Measurements from ENCODE around the gene FAM237A. TPM values are rescaled to one million over a fixed set of nuclear protein-coding genes. Genes with fewer than 3 reads are reported as not detected.

FAM237A gene
- polyA plus RNA-seq, 1 of the 3 experiments (the other 2 are of a cell fraction), result not detected

DNA sequence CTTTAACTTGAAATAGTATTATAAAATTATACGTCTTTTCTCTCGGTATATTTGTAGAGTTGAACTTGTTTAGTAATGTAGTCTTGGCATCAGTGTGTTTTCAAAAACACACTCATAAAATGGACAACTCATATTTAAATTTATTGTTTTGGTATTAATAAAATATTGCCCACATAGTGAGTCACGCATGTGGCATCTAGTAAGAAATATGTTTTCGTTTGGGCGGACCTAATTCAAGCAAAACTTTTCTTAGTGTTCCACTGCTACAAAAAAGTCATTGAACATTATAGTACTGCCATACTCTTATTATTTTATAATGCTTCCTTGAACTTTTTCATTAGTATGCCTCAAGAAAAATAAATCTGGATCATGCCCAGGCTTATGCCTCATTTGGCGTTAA is 31.1 kb upstream of the FAM237A start:
- no peak overlapping the region for H3K4me3 ChIP-seq (ENCODE audit: low read depth in 2 of 2, low read length in 1 of 2)
- CTCF ChIA-PET, result no interaction called here
- no peak for DNase-seq
- no peak overlapping the region for H3K27ac ChIP-seq (ENCODE audit: low read depth in 2 of 2, low read length in 1 of 2)
- no peak overlapping the region for H3K4me2 ChIP-seq
- H2AFZ ChIP-seq (ENCODE audit: low read depth), result no peak overlapping the region
- no peak overlapping the region for H3K9ac ChIP-seq
- H3F3A ChIP-seq (replicated peaks; ENCODE audit: insufficient read depth), result no peaks in the 10 kb centered on the region
- POLR2A ChIA-PET, result no interaction called here
- H3K27me3 ChIP-seq (ENCODE audit: insufficient read depth), result no peaks in the 10 kb centered on the region
- TF ChIP-seq ELF1 (IDR thresholded peaks at IDR 0.05) (no peak), SMC3 (IDR thresholded peaks at IDR 0.05; ENCODE audit: low read depth, low read length) (no peak), MXI1 (IDR thresholded peaks at IDR 0.05; ENCODE audit: low read depth, low read length) (no peak), GABPA (IDR thresholded peaks at IDR 0.05; ENCODE audit: low read depth) (no peak), GATA2 (CRISPR knock-in tag; IDR thresholded peaks at IDR 0.05) (no peak), FOSL2 (IDR thresholded peaks at IDR 0.05; ENCODE audit: borderline replicate concordance, low read depth) (no peak), SIN3A (IDR thresholded peaks at IDR 0.05; ENCODE audit: borderline replicate concordance, low read depth, low read length) (no peak), RAD21 (IDR thresholded peaks at IDR 0.05; ENCODE audit: low read length) (no peak), EP300 (IDR thresholded peaks at IDR 0.05; ENCODE audit: borderline replicate concordance in 1 of 2, low read depth in 1 of 2, low read length in 1 of 2) (no peak), RXRA (IDR thresholded peaks at IDR 0.05; ENCODE audit: borderline replicate concordance, low read depth) (no peak)
- TF ChIP-seq, protein P1, sequence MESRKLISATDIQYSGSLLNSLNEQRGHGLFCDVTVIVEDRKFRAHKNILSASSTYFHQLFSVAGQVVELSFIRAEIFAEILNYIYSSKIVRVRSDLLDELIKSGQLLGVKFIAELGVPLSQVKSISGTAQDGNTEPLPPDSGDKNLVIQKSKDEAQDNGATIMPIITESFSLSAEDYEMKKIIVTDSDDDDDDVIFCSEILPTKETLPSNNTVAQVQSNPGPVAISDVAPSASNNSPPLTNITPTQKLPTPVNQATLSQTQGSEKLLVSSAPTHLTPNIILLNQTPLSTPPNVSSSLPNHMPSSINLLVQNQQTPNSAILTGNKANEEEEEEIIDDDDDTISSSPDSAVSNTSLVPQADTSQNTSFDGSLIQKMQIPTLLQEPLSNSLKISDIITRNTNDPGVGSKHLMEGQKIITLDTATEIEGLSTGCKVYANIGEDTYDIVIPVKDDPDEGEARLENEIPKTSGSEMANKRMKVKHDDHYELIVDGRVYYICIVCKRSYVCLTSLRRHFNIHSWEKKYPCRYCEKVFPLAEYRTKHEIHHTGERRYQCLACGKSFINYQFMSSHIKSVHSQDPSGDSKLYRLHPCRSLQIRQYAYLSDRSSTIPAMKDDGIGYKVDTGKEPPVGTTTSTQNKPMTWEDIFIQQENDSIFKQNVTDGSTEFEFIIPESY (IDR thresholded peaks at IDR 0.05; ENCODE audit: borderline replicate concordance, low read depth), result no peak
- TF ChIP-seq, protein P2, sequence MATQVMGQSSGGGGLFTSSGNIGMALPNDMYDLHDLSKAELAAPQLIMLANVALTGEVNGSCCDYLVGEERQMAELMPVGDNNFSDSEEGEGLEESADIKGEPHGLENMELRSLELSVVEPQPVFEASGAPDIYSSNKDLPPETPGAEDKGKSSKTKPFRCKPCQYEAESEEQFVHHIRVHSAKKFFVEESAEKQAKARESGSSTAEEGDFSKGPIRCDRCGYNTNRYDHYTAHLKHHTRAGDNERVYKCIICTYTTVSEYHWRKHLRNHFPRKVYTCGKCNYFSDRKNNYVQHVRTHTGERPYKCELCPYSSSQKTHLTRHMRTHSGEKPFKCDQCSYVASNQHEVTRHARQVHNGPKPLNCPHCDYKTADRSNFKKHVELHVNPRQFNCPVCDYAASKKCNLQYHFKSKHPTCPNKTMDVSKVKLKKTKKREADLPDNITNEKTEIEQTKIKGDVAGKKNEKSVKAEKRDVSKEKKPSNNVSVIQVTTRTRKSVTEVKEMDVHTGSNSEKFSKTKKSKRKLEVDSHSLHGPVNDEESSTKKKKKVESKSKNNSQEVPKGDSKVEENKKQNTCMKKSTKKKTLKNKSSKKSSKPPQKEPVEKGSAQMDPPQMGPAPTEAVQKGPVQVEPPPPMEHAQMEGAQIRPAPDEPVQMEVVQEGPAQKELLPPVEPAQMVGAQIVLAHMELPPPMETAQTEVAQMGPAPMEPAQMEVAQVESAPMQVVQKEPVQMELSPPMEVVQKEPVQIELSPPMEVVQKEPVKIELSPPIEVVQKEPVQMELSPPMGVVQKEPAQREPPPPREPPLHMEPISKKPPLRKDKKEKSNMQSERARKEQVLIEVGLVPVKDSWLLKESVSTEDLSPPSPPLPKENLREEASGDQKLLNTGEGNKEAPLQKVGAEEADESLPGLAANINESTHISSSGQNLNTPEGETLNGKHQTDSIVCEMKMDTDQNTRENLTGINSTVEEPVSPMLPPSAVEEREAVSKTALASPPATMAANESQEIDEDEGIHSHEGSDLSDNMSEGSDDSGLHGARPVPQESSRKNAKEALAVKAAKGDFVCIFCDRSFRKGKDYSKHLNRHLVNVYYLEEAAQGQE (IDR thresholded peaks at IDR 0.05; ENCODE audit: low read depth, low read length), result no peak
- TF ChIP-seq, protein P3, sequence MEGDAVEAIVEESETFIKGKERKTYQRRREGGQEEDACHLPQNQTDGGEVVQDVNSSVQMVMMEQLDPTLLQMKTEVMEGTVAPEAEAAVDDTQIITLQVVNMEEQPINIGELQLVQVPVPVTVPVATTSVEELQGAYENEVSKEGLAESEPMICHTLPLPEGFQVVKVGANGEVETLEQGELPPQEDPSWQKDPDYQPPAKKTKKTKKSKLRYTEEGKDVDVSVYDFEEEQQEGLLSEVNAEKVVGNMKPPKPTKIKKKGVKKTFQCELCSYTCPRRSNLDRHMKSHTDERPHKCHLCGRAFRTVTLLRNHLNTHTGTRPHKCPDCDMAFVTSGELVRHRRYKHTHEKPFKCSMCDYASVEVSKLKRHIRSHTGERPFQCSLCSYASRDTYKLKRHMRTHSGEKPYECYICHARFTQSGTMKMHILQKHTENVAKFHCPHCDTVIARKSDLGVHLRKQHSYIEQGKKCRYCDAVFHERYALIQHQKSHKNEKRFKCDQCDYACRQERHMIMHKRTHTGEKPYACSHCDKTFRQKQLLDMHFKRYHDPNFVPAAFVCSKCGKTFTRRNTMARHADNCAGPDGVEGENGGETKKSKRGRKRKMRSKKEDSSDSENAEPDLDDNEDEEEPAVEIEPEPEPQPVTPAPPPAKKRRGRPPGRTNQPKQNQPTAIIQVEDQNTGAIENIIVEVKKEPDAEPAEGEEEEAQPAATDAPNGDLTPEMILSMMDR (IDR thresholded peaks at IDR 0.05), result no peak
- TF ChIP-seq, protein P4, sequence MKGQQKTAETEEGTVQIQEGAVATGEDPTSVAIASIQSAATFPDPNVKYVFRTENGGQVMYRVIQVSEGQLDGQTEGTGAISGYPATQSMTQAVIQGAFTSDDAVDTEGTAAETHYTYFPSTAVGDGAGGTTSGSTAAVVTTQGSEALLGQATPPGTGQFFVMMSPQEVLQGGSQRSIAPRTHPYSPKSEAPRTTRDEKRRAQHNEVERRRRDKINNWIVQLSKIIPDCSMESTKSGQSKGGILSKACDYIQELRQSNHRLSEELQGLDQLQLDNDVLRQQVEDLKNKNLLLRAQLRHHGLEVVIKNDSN (IDR thresholded peaks at IDR 0.05; ENCODE audit: borderline replicate concordance, low read depth), result no peak
- TF ChIP-seq, protein P5, sequence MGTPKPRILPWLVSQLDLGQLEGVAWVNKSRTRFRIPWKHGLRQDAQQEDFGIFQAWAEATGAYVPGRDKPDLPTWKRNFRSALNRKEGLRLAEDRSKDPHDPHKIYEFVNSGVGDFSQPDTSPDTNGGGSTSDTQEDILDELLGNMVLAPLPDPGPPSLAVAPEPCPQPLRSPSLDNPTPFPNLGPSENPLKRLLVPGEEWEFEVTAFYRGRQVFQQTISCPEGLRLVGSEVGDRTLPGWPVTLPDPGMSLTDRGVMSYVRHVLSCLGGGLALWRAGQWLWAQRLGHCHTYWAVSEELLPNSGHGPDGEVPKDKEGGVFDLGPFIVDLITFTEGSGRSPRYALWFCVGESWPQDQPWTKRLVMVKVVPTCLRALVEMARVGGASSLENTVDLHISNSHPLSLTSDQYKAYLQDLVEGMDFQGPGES (IDR thresholded peaks at IDR 0.05; ENCODE audit: low read depth, low read length), result no peak
- TF ChIP-seq, protein P6, sequence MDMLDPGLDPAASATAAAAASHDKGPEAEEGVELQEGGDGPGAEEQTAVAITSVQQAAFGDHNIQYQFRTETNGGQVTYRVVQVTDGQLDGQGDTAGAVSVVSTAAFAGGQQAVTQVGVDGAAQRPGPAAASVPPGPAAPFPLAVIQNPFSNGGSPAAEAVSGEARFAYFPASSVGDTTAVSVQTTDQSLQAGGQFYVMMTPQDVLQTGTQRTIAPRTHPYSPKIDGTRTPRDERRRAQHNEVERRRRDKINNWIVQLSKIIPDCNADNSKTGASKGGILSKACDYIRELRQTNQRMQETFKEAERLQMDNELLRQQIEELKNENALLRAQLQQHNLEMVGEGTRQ (IDR thresholded peaks at IDR 0.05; ENCODE audit: borderline replicate concordance, low read depth, low read length), result no peak
- no peaks in the 10 kb centered on the region for H3K9me2 ChIP-seq
- no peaks in the 10 kb centered on the region for H3K36me3 ChIP-seq (replicated peaks in 1 of 2; ENCODE audit: control insufficient read depth in 1 of 2, insufficient read depth in 2 of 2, low read length in 1 of 2)
- 88% methylated on average over 6 of the region's 6 CpGs for WGBS (ENCODE audit: low lambda C conversion rate)
- H3K4me1 ChIP-seq (ENCODE audit: control insufficient read depth in 1 of 2, insufficient read depth in 2 of 2, low read depth in 1 of 2, low read length in 1 of 2), result no peaks in the 10 kb centered on the region; a peak in 1 of 4 replicates
- H3K79me2 ChIP-seq (ENCODE audit: insufficient read depth), result no peaks in the 10 kb centered on the region
- H3K9me3 ChIP-seq, result no peaks in the 10 kb centered on the region
- H4K20me1 ChIP-seq (ENCODE audit: insufficient read depth), result no peaks in the 10 kb centered on the region

All from SK-N-SH (cell line).